A549 (cell line): ENCODE data around the gene PTGER4.

Experiments used
- JUN ChIP-seq, 2 experiments: fragments of >200 bp; sonication (Bioruptor Twin); formaldehyde crosslinking; IDR thresholded peaks; 2 replicates in 1 of 2; 3 replicates in 1 of 2; pipeline ENCODE4 v1.6.1; 2016 to 2017
- SREBF2 ChIP-seq: fragments of 450-650 bp; IDR thresholded peaks from 2 replicates; pipeline ENCODE4 v1.6.1; 2014; ENCODE audit warnings: mild to moderate bottlenecking, moderate library complexity

DNA sequence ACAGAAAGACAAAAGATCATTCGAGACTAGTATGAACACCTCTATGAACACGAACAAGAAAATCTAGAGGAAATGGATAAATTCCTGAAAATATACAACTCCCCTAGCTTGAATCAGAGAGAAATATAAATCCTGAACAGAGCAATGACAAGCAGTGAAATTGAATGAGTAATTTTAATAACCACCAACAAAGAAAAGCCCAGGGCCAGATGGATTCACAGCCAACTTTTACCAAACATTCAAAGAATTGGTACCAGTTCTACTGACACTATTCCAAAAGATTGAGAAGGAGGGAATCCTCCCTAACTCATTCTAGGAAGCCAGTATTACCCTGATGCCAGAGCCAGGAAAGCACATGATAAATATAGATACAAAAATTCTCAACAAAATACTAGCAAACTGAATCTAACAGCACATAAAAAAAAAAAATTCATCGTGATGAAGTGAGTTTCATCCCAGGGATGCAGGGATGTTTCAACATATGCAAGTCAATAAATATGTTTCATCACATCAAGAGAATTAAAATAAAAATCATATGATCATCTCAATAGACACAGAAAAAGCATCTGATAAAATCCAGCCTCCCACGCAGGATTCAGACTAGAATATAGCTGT lies 25.2 kb upstream of the PTGER4 start:
- TF ChIP-seq JUN (IDR thresholded peaks at IDR 0.05), result no peak
- TF ChIP-seq SREBF2, result no peak
